DND-41 (cell line): ENCODE measurements around the gene ARSI.

ENCODE experiments used
- CTCF ChIP-seq: IDR thresholded peaks from 2 replicates; pipeline ENCODE4 v1.5.1; 2012; ENCODE audit warnings: borderline replicate concordance, low read length, moderate library complexity, mild to moderate bottlenecking; ENCODE audit not compliant: poor library complexity, severe bottlenecking; ENCODE audit errors: extremely low read depth
- EZH2 ChIP-seq: IDR thresholded peaks from 3 replicates; pipeline ENCODE4 v1.6.1; 2012; ENCODE audit warnings: borderline replicate concordance, low read depth, mild to moderate bottlenecking, moderate library complexity, low read length, inconsistent platforms; ENCODE audit not compliant: severe bottlenecking

DNA sequence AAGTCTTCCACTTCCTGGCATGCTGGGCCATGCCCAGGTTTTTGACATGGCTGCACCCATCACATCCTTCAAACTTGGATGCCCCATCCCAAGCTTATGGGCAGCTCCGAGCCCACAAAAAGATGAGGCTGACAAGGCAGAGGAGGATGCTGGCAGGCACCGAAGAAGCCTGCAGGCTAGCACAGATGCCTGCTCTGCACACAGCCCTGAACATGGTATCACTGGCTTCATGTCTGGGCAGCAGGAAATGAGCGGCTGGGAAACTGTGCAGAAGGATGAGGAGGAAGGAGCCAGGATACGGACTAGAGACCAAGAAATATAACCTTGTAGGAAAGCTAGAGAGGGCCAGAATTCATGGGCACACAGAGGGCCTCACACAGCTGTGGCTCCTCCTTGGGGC, 27.9 kb downstream of the ARSI start:
- TF ChIP-seq CTCF: no peak
- TF ChIP-seq EZH2: no peak
